K562 (cell line): Measurements from ENCODE around the gene HK1. TPM values are rescaled to one million over a fixed set of nuclear protein-coding genes. Genes with fewer than 3 reads are reported as not detected.

Source experiments
- CREBBP ChIP-seq: IDR thresholded peaks from one replicate; pipeline ENCODE4 v1.6.1; 2012; ENCODE audit warnings: low read depth, mild to moderate bottlenecking, control low read depth, inconsistent platforms, low read length
- EZH2 ChIP-seq: IDR thresholded peaks from 2 replicates; pipeline ENCODE4 v1.6.1; 2012; ENCODE audit warnings: low read depth, mild to moderate bottlenecking, inconsistent platforms, low read length, borderline replicate concordance
- HDAC2 ChIP-seq: fragments of 450-650 bp; IDR thresholded peaks from 2 replicates; pipeline ENCODE4 v1.6.1; 2016; ENCODE audit warnings: mild to moderate bottlenecking
- HDAC6 ChIP-seq: IDR thresholded peaks from 2 replicates; pipeline ENCODE4 v1.6.1; 2012; ENCODE audit warnings: low read depth, mild to moderate bottlenecking, control low read depth, inconsistent platforms, low read length, moderate library complexity
- KAT8 ChIP-seq: fragments of 450-650 bp; IDR thresholded peaks from 2 replicates; pipeline ENCODE4 v1.6.1; 2016; ENCODE audit warnings: low read depth, mild to moderate bottlenecking
- LARP7 ChIP-seq: fragments of 450-650 bp; IDR thresholded peaks from 2 replicates; pipeline ENCODE4 v1.6.1; 2016
- MCM3 ChIP-seq: fragments of 450-650 bp; IDR thresholded peaks from 2 replicates; pipeline ENCODE4 v1.6.1; 2016
- PHB2 ChIP-seq: fragments of 450-650 bp; IDR thresholded peaks from 2 replicates; pipeline ENCODE4 v1.6.1; 2017; ENCODE audit warnings: low read depth
- POLR2AphosphoS2 ChIP-seq: IDR thresholded peaks from 2 replicates; pipeline ENCODE4 v1.6.1; 2012; ENCODE audit warnings: low read length, improper control_type of control experiment
- POLR3G ChIP-seq: IDR thresholded peaks from 2 replicates; pipeline ENCODE4 v1.6.1; 2011; ENCODE audit not compliant: insufficient read length, insufficient replicate concordance; ENCODE audit errors: extremely low read depth
- PTBP1 ChIP-seq: fragments of 200-400 bp; formaldehyde crosslinking; IDR thresholded peaks from 2 replicates; pipeline ENCODE4 v1.6.1; 2017; ENCODE audit warnings: low read depth, low read length
- TCF7 ChIP-seq: sonication (generic); IDR thresholded peaks from 2 replicates; pipeline ENCODE4 v1.6.1; 2016; ENCODE audit warnings: antibody characterized with exemption, borderline replicate concordance
- TGIF2 ChIP-seq: sonication (generic); formaldehyde crosslinking; IDR thresholded peaks from 2 replicates; pipeline ENCODE4 v1.8.1; 2022; ENCODE audit warnings: mild to moderate bottlenecking, missing genetic modification reagents, moderate library complexity
- ZNF197 ChIP-seq: fragments of 200-800 bp; sonication (Bioruptor generic); IDR thresholded peaks from 2 replicates; pipeline ENCODE4 v1.6.1; 2016; ENCODE audit warnings: low read depth, missing genetic modification characterization, missing compliant biosample characterization
- ZNF277 ChIP-seq: fragments of 250-450 bp; sonication (Bioruptor Pico); IDR thresholded peaks from 2 replicates; pipeline ENCODE4 v1.8.0; 2022; ENCODE audit warnings: inconsistent platforms, mild to moderate bottlenecking, moderate library complexity, borderline replicate concordance
- polyA plus RNA-seq, 8 experiments: library from polyadenylated mRNA; depleted of rRNA in 4 of 8; stranded (reverse) in 5 of 8; unstranded in 3 of 8; fragments of >200 nt; fragmentation: Nextera tagmentation in 2 of 8; fragmentation: Illumina TruSeq in 1 of 8; extraction: Ambion mirVana in 2 of 8; extraction: Trizol in 1 of 8; gene quantifications; 2 replicates each; pipeline versions ENCODE4 v1.2.1 to v1.2.3, GENCODE V29; 2011 to 2014; ENCODE audit warnings: inconsistent platforms in 1 of 8, missing spikeins in 1 of 8
- total RNA-seq, 7 experiments: library from RNA; depleted of rRNA in 6 of 7; stranded (reverse); fragments of >200 nt in 6 of 7; fragmentation: Illumina TruSeq in 2 of 7; extraction: Trizol in 2 of 7; gene quantifications; 2 replicates each; pipeline versions ENCODE4 v1.2.1 to v1.2.3, GENCODE V29; 2011 to 2021; ENCODE audit warnings: low replicate concordance in 1 of 7
- TF ChIP-seq, protein P1 (sequence below): fragments of 200-400 bp; formaldehyde crosslinking; IDR thresholded peaks from 2 replicates; pipeline ENCODE4 v1.6.1; 2017; ENCODE audit warnings: mild to moderate bottlenecking, low read depth, low read length, moderate library complexity
- TF ChIP-seq, protein P2 (sequence below), 2 experiments: fragments of 450-650 bp; IDR thresholded peaks; 2 replicates each; pipeline ENCODE4 v1.6.1; 2016; ENCODE audit warnings: mild to moderate bottlenecking in 2 of 2, borderline replicate concordance in 1 of 2, low read depth in 1 of 2, moderate library complexity in 1 of 2

Gene HK1
- total and polyA plus RNA-seq, 9 of the 15 experiments (the other 6 are each of a cell fraction or from before 2014, with no cell fraction given), result 29.2 to 444 (median 193) TPM

DNA sequence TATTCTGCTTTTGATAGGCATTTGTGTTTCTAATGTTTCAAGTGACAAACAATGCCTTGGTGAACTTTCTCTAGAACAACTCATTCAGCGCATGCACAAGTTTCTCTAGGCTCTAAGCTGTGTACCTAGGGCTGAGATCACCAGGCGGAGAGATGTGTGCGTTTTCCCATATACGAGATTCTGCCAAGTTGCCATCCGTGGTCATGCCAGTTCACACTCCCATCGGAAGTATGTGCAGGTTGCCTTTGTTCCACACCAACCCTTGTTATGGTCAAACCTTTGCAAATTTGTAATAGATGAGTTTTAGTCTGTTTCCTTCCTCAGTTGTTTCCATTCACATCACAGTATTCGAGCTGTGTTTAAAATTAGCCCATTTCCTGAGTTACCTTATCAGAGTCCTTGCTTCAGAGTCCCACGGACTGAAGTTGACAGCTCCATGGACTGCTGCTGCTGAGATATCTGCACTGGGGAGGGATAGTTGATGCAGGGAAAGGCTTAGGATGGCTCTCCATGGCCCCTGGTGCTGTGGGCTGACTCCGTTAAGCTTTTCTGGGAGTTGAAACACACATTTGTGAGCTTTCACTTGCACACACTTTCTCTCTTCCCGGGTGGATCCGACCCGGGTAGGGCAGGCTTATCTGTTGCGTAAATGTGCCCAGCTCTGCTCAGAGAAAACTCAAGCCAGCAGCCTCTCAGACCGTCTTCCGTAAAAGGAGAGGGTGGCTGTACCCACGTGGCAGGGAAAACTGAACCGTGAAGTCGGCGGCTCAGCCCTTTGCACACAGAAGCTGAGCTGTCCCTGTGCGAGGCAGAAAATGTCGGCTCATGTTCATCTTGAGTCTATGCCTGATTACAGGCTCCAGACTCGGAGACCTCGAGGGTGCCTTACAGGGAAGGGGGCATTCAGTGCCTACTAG is 49.4 kb downstream of the HK1 start (continued):
- no peak for TF ChIP-seq PTBP1
- TF ChIP-seq EZH2, result no peak
- TF ChIP-seq HDAC6, result no peak
- TF ChIP-seq KAT8, result no peak
- no peak for TF ChIP-seq MCM3
- no peak for TF ChIP-seq POLR3G
- no peak for TF ChIP-seq CREBBP
- TF ChIP-seq LARP7, result no peak
- no peak for TF ChIP-seq HDAC2
- TF ChIP-seq TGIF2 (CRISPR knock-in tag), result no peak
- no peak for TF ChIP-seq ZNF277 (CRISPR knock-in tag)
- no peak for TF ChIP-seq TCF7
- TF ChIP-seq POLR2AphosphoS2, result no peak
- TF ChIP-seq, protein P1, sequence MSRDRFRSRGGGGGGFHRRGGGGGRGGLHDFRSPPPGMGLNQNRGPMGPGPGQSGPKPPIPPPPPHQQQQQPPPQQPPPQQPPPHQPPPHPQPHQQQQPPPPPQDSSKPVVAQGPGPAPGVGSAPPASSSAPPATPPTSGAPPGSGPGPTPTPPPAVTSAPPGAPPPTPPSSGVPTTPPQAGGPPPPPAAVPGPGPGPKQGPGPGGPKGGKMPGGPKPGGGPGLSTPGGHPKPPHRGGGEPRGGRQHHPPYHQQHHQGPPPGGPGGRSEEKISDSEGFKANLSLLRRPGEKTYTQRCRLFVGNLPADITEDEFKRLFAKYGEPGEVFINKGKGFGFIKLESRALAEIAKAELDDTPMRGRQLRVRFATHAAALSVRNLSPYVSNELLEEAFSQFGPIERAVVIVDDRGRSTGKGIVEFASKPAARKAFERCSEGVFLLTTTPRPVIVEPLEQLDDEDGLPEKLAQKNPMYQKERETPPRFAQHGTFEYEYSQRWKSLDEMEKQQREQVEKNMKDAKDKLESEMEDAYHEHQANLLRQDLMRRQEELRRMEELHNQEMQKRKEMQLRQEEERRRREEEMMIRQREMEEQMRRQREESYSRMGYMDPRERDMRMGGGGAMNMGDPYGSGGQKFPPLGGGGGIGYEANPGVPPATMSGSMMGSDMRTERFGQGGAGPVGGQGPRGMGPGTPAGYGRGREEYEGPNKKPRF, result no peak
- TF ChIP-seq PHB2, result no peak
- TF ChIP-seq ZNF197 (CRISPR knock-in tag), result no peak
- TF ChIP-seq, protein P2, sequence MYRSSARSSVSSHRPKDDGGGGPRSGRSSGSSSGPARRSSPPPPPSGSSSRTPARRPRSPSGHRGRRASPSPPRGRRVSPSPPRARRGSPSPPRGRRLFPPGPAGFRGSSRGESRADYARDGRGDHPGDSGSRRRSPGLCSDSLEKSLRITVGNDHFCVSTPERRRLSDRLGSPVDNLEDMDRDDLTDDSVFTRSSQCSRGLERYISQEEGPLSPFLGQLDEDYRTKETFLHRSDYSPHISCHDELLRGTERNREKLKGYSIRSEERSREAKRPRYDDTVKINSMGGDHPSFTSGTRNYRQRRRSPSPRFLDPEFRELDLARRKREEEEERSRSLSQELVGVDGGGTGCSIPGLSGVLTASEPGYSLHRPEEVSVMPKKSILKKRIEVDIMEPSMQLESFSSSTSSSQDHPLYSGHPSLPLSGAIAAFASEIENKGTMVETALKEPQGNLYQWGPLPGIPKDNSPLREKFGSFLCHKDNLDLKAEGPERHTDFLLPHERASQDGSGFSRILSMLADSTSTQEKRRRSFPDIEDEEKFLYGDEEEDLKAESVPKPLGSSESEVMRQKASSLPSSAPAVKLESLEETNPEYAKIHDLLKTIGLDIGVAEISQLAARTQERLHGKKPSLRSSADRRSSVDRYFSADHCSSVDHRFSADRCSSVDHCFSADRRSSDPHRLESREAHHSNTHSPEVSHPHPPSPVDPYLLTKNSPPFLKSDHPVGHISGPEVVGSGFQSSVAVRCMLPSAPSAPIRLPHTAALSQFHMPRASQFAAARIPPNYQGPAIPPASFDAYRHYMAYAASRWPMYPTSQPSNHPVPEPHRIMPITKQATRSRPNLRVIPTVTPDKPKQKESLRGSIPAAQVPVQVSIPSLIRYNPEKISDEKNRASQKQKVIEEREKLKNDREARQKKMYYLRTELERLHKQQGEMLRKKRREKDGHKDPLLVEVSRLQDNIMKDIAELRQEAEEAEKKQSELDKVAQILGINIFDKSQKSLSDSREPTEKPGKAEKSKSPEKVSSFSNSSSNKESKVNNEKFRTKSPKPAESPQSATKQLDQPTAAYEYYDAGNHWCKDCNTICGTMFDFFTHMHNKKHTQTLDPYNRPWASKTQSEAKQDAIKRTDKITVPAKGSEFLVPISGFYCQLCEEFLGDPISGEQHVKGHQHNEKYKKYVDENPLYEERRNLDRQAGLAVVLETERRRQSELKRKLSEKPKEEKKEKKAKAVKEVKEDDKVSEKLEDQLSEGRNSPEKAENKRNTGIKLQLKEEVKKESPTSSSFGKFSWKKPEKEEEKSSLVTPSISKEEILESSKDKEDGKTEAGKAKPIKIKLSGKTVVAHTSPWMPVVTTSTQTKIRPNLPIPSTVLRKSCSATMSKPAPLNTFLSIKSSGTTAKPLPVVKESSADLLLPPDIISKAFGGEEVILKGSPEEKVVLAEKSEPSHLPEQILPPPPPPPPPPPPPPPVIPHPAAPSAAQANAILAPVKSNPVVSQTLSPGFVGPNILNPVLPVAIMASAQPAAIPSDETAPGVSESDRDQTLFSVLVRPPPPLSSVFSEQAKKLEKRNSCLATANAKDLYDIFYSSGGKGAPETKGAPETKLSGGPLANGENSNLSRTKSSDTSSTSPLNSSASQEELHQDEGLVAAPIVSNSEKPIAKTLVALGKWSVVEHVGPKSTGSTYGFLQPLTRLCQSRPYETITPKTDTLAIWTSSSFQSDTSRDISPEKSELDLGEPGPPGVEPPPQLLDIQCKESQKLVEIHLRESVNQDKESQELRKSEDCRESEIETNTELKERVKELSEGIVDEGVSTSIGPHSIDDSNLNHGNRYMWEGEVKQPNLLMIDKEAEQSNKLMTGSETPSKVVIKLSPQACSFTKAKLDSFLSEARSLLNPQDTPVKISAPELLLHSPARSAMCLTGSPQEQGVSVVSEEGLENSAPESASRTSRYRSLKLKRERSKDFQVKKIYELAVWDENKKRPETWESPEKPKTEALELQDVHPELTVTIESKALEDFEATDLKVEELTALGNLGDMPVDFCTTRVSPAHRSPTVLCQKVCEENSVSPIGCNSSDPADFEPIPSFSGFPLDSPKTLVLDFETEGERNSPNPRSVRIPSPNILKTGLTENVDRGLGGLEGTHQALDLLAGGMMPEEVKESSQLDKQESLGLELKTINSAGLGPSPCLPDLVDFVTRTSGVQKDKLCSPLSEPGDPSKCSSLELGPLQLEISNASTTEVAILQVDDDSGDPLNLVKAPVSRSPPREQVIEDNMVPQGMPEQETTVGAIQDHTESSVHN (IDR thresholded peaks at IDR 0.05; ENCODE audit: borderline replicate concordance in 1 of 2, low read depth in 1 of 2), result no peak
